ENCODE results near the gene TRIM45.

TRIM45 gene

GRCh38 chr1:117097443-117097842 is 24.1 kb downstream of the TRIM45 start:
- no peak for DNase-seq

- no peak for DNase-seq
Observed at GRCh38 chr1:117096951-117097408, 24.6 kb downstream of the TRIM45 start.

- DNase-seq = peak; percentile 25
Observed at GRCh38 chr1:117094841-117095604, 26.5 kb downstream of the TRIM45 start.

GRCh38 chr1:117093870-117094621 is 27.5 kb downstream of the TRIM45 start:
- no peak for DNase-seq

GRCh38 chr1:117093091-117093534 is 28.4 kb downstream of the TRIM45 start:
- peak; percentile 63 for DNase-seq

- no peak for DNase-seq
Observed at GRCh38 chr1:117092594-117092993, 29.0 kb downstream of the TRIM45 start.

GRCh38 chr1:117089996-117090395 is 31.6 kb downstream of the TRIM45 start:
- DNase-seq = no peak

- no peak for DNase-seq
Observed at GRCh38 chr1:117087686-117088085, 33.9 kb downstream of the TRIM45 start.

GRCh38 chr1:117084231-117084630 is 37.3 kb downstream of the TRIM45 start:
- no peak for DNase-seq

GRCh38 chr1:117079737-117080136 is 41.8 kb downstream of the TRIM45 start:
- DNase-seq = no peak

GRCh38 chr1:117077267-117077666 is 44.3 kb downstream of the TRIM45 start:
- DNase-seq = no peak

- DNase-seq = no peak
Observed at GRCh38 chr1:117076648-117077047, 44.9 kb downstream of the TRIM45 start.

- no peak for DNase-seq
Observed at GRCh38 chr1:117070124-117070523, 51.4 kb downstream of the TRIM45 start.

- DNase-seq = no peak
Observed at GRCh38 chr1:117069220-117069844, 52.2 kb downstream of the TRIM45 start.

- no peak for DNase-seq
Observed at GRCh38 chr1:117068580-117068979, 53.0 kb downstream of the TRIM45 start.

- DNase-seq = peak; percentile 37
Observed at GRCh38 chr1:117067533-117068370, 53.8 kb downstream of the TRIM45 start.

GRCh38 chr1:117066367-117066766 is 55.2 kb downstream of the TRIM45 start:
- DNase-seq = no peak

- DNase-seq = no peak
Observed at GRCh38 chr1:117061986-117062415, 59.5 kb downstream of the TRIM45 start.

Measured in NCI-H446 treated with DMSO at 0.1 percent for 48 hours (cell line).